GM23248 (cell line): ENCODE results near the gene RABL6. TPM values are rescaled to one million over a fixed set of nuclear protein-coding genes. Genes with fewer than 3 reads are reported as not detected.
A peak's percentile ranks its signal among the peaks of the same experiment; 100 is the strongest.
"Not testable (repeated sequence)": the region's sequence is repeated elsewhere in the genome, so short reads cannot be mapped to it uniquely, and the experiment has no call there.

Experiments
- DNase-seq: peaks from one replicate; pipeline ENCODE4 v3.0.0-alpha.2; 2015
- H2AFZ ChIP-seq: fragments of 200-600 bp; sonication (generic); 2 replicates; pipeline ENCODE4 v1.6.1; 2016; ENCODE audit warnings: antibody characterized with exemption
- H3F3A ChIP-seq: fragments of 200-600 bp; sonication (generic); 2 replicates; pipeline ENCODE4 v1.6.1; 2016; ENCODE audit warnings: mild to moderate bottlenecking, antibody characterized with exemption, mixed run types; ENCODE audit not compliant: insufficient read depth
- H3K27ac ChIP-seq: fragments of 200-600 bp; sonication (generic); 2 replicates; pipeline ENCODE4 v1.5.1; 2016; ENCODE audit warnings: mild to moderate bottlenecking
- H3K27me3 ChIP-seq: fragments of 200-600 bp; sonication (generic); replicated peaks from 2 replicates; pipeline ENCODE4 v1.6.1; 2016; ENCODE audit warnings: mild to moderate bottlenecking; ENCODE audit not compliant: insufficient read depth
- H3K36me3 ChIP-seq: fragments of 200-600 bp; sonication (generic); 2 replicates; pipeline ENCODE4 v1.6.1; 2016; ENCODE audit warnings: low read depth, mild to moderate bottlenecking
- H3K4me1 ChIP-seq: fragments of 200-600 bp; sonication (generic); 2 replicates; pipeline ENCODE4 v1.6.1; 2016; ENCODE audit warnings: mild to moderate bottlenecking; ENCODE audit not compliant: insufficient read depth
- H3K4me2 ChIP-seq: fragments of 200-600 bp; sonication (generic); one replicate; pipeline ENCODE4 v1.6.1; 2016; ENCODE audit warnings: mild to moderate bottlenecking; ENCODE audit not compliant: unreplicated experiment
- H3K4me3 ChIP-seq: fragments of 200-600 bp; sonication (generic); 2 replicates; pipeline ENCODE4 v1.5.1; 2016; ENCODE audit warnings: mild to moderate bottlenecking
- H3K79me2 ChIP-seq: fragments of 200-600 bp; sonication (generic); 2 replicates; pipeline ENCODE4 v1.6.1; 2016; ENCODE audit warnings: mild to moderate bottlenecking; ENCODE audit not compliant: insufficient read depth
- H3K9ac ChIP-seq: fragments of 200-600 bp; sonication (generic); 2 replicates; pipeline ENCODE4 v1.6.1; 2016; ENCODE audit warnings: mild to moderate bottlenecking
- H3K9me2 ChIP-seq: fragments of 200-600 bp; sonication (generic); 2 replicates; pipeline ENCODE4 v1.6.1; 2016; ENCODE audit warnings: mixed run types, mild to moderate bottlenecking, moderate library complexity; ENCODE audit not compliant: insufficient read depth
- H3K9me3 ChIP-seq: fragments of 200-600 bp; sonication (generic); one replicate; pipeline ENCODE4 v1.6.1; 2017; ENCODE audit warnings: low read depth
- H4K20me1 ChIP-seq: fragments of 200-600 bp; sonication (generic); 2 replicates; pipeline ENCODE4 v1.6.0; 2016; ENCODE audit not compliant: insufficient read depth
- EZH2 ChIP-seq: fragments of 200-600 bp; sonication (generic); IDR thresholded peaks from 2 replicates; pipeline ENCODE4 v1.6.1; 2018; ENCODE audit warnings: antibody characterized with exemption, mild to moderate bottlenecking; ENCODE audit not compliant: insufficient read depth, poor library complexity, severe bottlenecking
- EZH2phosphoT487 ChIP-seq: fragments of 200-600 bp; sonication (generic); IDR thresholded peaks from 2 replicates; pipeline ENCODE4 v1.6.1; 2018; ENCODE audit warnings: antibody characterized with exemption, moderate library complexity, mild to moderate bottlenecking, low read depth; ENCODE audit not compliant: insufficient read depth
- WGBS, 2 experiments: methylation state at CpG; one replicate each; pipeline ENCODE4 v1.1.6; 2015 to 2017; ENCODE audit warnings: low lambda C conversion rate in 2 of 2, low coverage in 1 of 2; ENCODE audit errors: missing lambda C conversion rate in 2 of 2; 5-methylcytosine and 5-hydroxymethylcytosine counted together
- in situ Hi-C: fragments of 300-500 bp; cut with MboI; formaldehyde crosslinking; loops from 2 replicates; pipeline ENCODE4 v1.15.0; 2020
- polyA plus RNA-seq: library from polyadenylated mRNA; unstranded; fragments of >200 nt; fragmentation: Nextera tagmentation; extraction: Ambion mirVana; gene quantifications from 2 replicates; pipeline ENCODE4 v1.2.1, GENCODE V29; 2016
- total RNA-seq: library from RNA; depleted of rRNA; stranded (reverse); fragments of >200 nt; shearing (Covaris generic); gene quantifications from 2 replicates; pipeline ENCODE4 v1.2.3, GENCODE V29; 2014

Gene RABL6
- total and polyA plus RNA-seq, 2 experiments from 2014 or later: 22.0 to 81.1 TPM

GRCh38 chr9:136764301-136764891 is 43.4 kb upstream of the RABL6 start, which contains the start of gene LCN15:
LCN15 (minus strand) TSS chr9:136764518; CDS start chr9:136764488, 30 bp downstream.
- no peak for TF ChIP-seq EZH2phosphoT487
- no peak for TF ChIP-seq EZH2
- no peak within 1 kb of the TSS for H3K4me3 ChIP-seq
- H3K4me2 ChIP-seq: no peak within 1 kb of the TSS
- H3K79me2 ChIP-seq: no peaks in the 10 kb centered on the region
- no peaks in the 10 kb centered on the region for H3K9me2 ChIP-seq
- H3K36me3 ChIP-seq: no peaks in the 10 kb centered on the region
- H2AFZ ChIP-seq: no peak within 1 kb of the TSS
- no peaks in the 10 kb centered on the region for H4K20me1 ChIP-seq
- H3K27me3 ChIP-seq: peaks cover 8% of the 10 kb centered on the region; the same call in 1 of the 2 replicates
- H3K9ac ChIP-seq: no peak within 1 kb of the TSS
- no peaks in the 10 kb centered on the region for H3F3A ChIP-seq
- WGBS, 2 experiments: 64 to 69% methylated on average over 11 to 14 of the region's 14 CpGs
- H3K9me3 ChIP-seq: no peaks in the 10 kb centered on the region
- DNase-seq: no peak
- in situ Hi-C loops: no loop called here
- H3K27ac ChIP-seq: no peak within 1 kb of the TSS
- no peaks in the 10 kb centered on the region for H3K4me1 ChIP-seq

DNA sequence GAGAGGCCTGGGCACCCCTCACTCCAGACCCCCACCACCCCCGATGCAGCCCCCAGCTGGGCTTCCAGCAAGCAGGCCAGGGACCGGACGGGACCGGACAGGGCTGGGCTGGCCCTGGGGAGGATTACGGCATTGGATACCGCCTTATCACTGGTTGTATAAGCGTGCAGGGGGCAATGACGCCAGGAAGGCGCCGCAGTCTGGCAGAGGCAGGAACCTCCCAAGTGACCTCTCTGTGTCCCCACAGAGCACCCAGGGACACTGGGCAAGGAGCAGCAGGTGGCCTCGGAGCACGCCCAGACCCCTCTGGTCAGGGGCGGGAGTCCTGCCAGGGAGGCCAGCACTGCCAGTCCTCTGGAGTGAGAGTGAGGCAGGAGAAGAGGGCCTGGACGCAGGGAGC is 42.7 kb upstream of the RABL6 start:
- H3K9ac ChIP-seq: no peak overlapping the region
- no peaks in the 10 kb centered on the region for H3K4me1 ChIP-seq
- H3K79me2 ChIP-seq: no peaks in the 10 kb centered on the region
- no peak overlapping the region for H2AFZ ChIP-seq
- in situ Hi-C loops: no loop called here
- no peaks in the 10 kb centered on the region for H3K36me3 ChIP-seq
- H3K4me2 ChIP-seq: no peak overlapping the region
- H3K27me3 ChIP-seq: peaks cover 8% of the 10 kb centered on the region; the same call in 1 of the 2 replicates
- H4K20me1 ChIP-seq: no peaks in the 10 kb centered on the region
- H3K9me2 ChIP-seq: no peaks in the 10 kb centered on the region
- no peak for DNase-seq
- no peaks in the 10 kb centered on the region for H3F3A ChIP-seq
- WGBS, 2 experiments: 59 to 67% methylated on average over 14 of the region's 14 CpGs
- no peak for TF ChIP-seq EZH2
- no peak for TF ChIP-seq EZH2phosphoT487
- H3K9me3 ChIP-seq: no peaks in the 10 kb centered on the region
- no peak overlapping the region for H3K4me3 ChIP-seq
- no peak overlapping the region for H3K27ac ChIP-seq

- H3K9me3 ChIP-seq, H3K4me1 ChIP-seq, H3K9ac ChIP-seq, in situ Hi-C loops, H3F3A ChIP-seq, H3K79me2 ChIP-seq, H4K20me1 ChIP-seq, H2AFZ ChIP-seq, H3K4me3 ChIP-seq, H3K27ac ChIP-seq, H3K36me3 ChIP-seq, DNase-seq, H3K4me2 ChIP-seq, H3K9me2 ChIP-seq, H3K27me3 ChIP-seq: not testable (repeated sequence)
- WGBS, 2 experiments: 73% methylated on average over 14 of the region's 14 CpGs
These were observed 41.9 kb upstream of the RABL6 start for GRCh38 chr9:136765745-136766409.

GRCh38 chr9:136766410-136767120 is 41.2 kb upstream of the RABL6 start:
- H3K27ac ChIP-seq, H3K27me3 ChIP-seq, in situ Hi-C loops, H3K4me3 ChIP-seq, H4K20me1 ChIP-seq, H3K79me2 ChIP-seq, H3K4me2 ChIP-seq, H3K4me1 ChIP-seq, H3K9ac ChIP-seq, H2AFZ ChIP-seq, H3K9me2 ChIP-seq, H3K36me3 ChIP-seq, H3F3A ChIP-seq, H3K9me3 ChIP-seq: not testable (repeated sequence)
- WGBS, 2 experiments: 41 to 59% methylated on average over 13 to 18 of the region's 18 CpGs
- DNase-seq: peak; percentile 71
